Effector memory CD8-positive, alpha-beta T cell (primary cell): ENCODE results near the gene CRYZL1.

Experiments used
- ATAC-seq: fragments of 150-1000 bp; cut with Tn5 transposase; replicated peaks from 2 replicates; pipeline ENCODE4 v1.10.0; 2021; ENCODE audit warnings: mild to moderate bottlenecking, moderate library complexity
- DNase-seq, 3 experiments: peaks; one replicate each; pipeline ENCODE4 v3.0.0; 2021
- H3K27ac Mint-ChIP-seq, 2 donors: one replicate each; pipeline ENCODE4 v1.8.0; 2022; ENCODE audit warnings: mild to moderate bottlenecking in 2 of 2, mixed read lengths in 2 of 2, moderate library complexity in 2 of 2
- H3K27me3 Mint-ChIP-seq, 2 donors: one replicate each; pipeline ENCODE4 v1.8.0; 2022; ENCODE audit warnings: mixed read lengths in 2 of 2
- H3K36me3 Mint-ChIP-seq: one replicate; pipeline ENCODE4 v1.8.0; 2022; ENCODE audit warnings: mild to moderate bottlenecking, moderate library complexity, mixed read lengths; ENCODE audit not compliant: insufficient read depth
- H3K4me1 Mint-ChIP-seq, 2 donors: one replicate each; pipeline ENCODE4 v1.8.0; 2022; ENCODE audit warnings: low read depth in 2 of 2, mixed read lengths in 2 of 2
- H3K4me3 Mint-ChIP-seq, 2 donors: one replicate each; pipeline ENCODE4 v1.8.0; 2022; ENCODE audit warnings: mild to moderate bottlenecking in 2 of 2, mixed read lengths in 2 of 2, moderate library complexity in 2 of 2
- H3K9me3 Mint-ChIP-seq, 2 donors: one replicate each; pipeline ENCODE4 v1.8.0; 2022; ENCODE audit warnings: mixed read lengths in 2 of 2

The CRYZL1 gene

DNA sequence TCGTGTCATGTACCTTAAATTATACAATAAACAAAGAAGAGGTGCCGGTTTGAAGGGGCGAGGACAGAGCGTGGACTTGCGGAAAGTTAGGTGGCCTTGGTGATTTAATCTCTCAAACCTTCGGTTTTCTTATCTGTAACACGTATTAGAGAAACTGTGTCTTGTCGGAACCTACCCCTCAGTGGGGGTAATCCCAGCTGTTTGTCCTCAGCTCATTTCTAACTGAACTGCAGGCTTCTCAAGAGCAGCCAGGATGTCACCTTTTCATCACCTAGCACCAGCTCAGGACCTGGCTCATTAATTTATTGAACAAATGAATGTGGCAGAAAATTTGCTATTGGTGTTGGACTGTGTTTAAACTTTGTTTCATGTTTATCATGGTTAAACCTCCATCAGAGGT is 31.9 kb upstream of the CRYZL1 start:
- Mint-ChIP-seq H3K27me3 (peaks cover 0 to 8% of the 10 kb centered on the region in 2 donors), H3K4me1 (peaks cover 0 to 1% of the 10 kb centered on the region in 2 donors)
- no peak for ATAC-seq

DNA sequence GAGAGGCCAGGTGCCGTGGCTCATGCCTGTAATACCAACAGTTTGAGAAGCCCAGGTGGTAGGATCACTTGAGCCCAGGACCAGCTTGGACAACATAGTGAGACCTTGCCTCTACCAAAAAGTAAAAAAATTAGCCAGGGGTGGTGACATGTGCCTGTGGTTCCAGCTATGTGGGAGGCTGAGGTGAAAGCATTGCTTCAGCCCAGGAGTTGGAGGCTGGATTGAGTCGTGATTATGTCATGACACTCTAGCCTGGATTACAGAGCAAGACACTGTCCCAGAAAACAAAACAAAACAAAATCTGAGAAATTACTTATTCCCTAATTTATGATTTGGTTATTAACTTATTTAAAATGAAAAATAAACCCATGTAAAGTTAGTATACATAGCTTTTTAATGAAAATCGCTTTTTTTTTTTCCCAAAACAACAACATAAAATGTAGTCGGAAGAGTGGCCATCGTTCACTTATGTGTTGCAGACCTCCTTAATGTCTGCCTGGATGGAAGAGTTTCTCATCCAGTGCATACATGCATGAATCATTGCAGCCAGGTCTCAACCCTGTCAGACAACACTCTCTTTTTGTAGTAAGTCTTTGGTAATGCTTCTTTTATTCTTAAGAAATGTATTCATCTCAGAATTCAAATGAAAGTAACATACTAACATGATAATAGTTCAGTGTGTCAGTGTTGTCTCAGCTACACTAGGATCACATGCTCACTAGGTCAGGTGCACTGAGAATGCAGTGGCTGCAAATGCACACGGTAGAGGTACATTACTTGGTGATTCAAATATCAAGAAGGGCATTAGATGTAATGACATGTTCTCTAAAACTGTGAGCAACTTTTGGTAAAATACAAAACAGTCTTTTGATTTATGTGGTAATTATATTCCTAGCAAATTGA is 28.8 kb upstream of the CRYZL1 start:
- Mint-ChIP-seq H3K27me3 (no peaks in the 10 kb centered on the region), H3K9me3 (no peaks in the 10 kb centered on the region), H3K4me3 (no peak overlapping the region), H3K27ac (no peak overlapping the region), H3K36me3 (no peaks in the 10 kb centered on the region), H3K4me1 (peaks cover 0 to 1% of the 10 kb centered on the region in 2 donors)
- DNase-seq = no peak
- no peak for ATAC-seq

More for the DNA sequence above, 31.9 kb upstream of the CRYZL1 start:
- H3K27ac Mint-ChIP-seq = no peak overlapping the region
- H3K4me3 Mint-ChIP-seq = no peak overlapping the region
- H3K9me3 Mint-ChIP-seq = no peaks in the 10 kb centered on the region
- no peaks in the 10 kb centered on the region for H3K36me3 Mint-ChIP-seq
- no peak for DNase-seq

- ATAC-seq (no peak), DNase-seq (no peak)
- Mint-ChIP-seq H3K27me3 (no peaks in the 10 kb centered on the region), H3K27ac (no peak overlapping the region), H3K4me3 (no peak overlapping the region), H3K9me3 (no peaks in the 10 kb centered on the region), H3K36me3 (no peaks in the 10 kb centered on the region), H3K4me1 (peaks cover 0 to 1% of the 10 kb centered on the region in 2 donors)
Measured at GRCh38 chr21:33668620-33669019, 27.1 kb upstream of the CRYZL1 start.

- DNase-seq (no peak), ATAC-seq (no peak)
- H3K36me3 Mint-ChIP-seq = no peaks in the 10 kb centered on the region
- no peak overlapping the region for H3K4me3 Mint-ChIP-seq
- H3K27me3 Mint-ChIP-seq = no peaks in the 10 kb centered on the region
- H3K27ac Mint-ChIP-seq = no peak overlapping the region
- H3K4me1 Mint-ChIP-seq = peaks cover 0 to 1% of the 10 kb centered on the region in 2 donors
- H3K9me3 Mint-ChIP-seq = no peaks in the 10 kb centered on the region
Measured at GRCh38 chr21:33668180-33668579, 26.6 kb upstream of the CRYZL1 start.

DNA sequence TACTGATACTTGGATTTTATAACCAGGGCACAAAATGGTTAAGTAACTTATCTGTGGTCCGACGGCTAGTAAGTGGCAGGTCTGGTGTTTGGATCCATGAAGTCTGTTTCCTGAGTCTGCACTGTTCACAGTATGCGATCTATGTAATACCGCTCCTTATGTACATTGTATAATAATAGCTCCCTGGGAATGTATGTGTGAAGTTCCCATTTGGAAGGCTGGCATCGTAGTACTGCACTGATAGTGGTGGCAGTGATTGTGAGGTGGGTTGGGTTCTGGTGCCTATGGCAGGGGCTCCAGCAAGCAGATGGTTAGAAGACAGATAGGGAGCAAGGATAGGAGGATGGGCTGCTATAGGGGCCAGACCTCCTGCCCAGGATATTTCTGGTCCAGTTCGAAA is 26.1 kb upstream of the CRYZL1 start:
- Mint-ChIP-seq H3K27ac (no peak overlapping the region), H3K36me3 (no peaks in the 10 kb centered on the region), H3K4me1 (peaks cover 0 to 1% of the 10 kb centered on the region in 2 donors), H3K27me3 (no peaks in the 10 kb centered on the region), H3K9me3 (no peaks in the 10 kb centered on the region), H3K4me3 (no peak overlapping the region)
- DNase-seq = no peak
- ATAC-seq = no peak

DNA sequence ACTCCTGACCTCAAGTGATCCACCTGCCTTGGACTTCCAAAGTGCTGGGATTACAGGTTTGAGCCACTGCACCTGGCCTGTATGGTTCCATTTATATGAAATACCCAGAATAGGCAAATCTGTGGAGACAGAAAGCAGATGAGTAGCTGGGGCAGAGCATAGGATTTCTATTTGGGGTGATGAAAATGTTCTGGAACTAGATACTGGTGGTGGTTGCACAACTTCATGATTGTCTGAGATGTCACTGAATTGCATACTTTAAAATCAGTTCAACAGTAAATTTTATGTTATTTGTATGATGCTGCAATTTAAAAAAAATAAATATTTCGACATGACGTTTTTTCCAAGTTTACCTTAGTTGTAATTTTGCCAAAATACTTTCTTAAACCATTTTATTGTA is 24.6 kb upstream of the CRYZL1 start:
- H3K27ac Mint-ChIP-seq = no peak overlapping the region
- ATAC-seq (no peak), DNase-seq (no peak)
- no peaks in the 10 kb centered on the region for H3K27me3 Mint-ChIP-seq
- H3K4me3 Mint-ChIP-seq = no peak overlapping the region
- peaks cover 0 to 1% of the 10 kb centered on the region in 2 donors for H3K4me1 Mint-ChIP-seq
- H3K36me3 Mint-ChIP-seq = no peaks in the 10 kb centered on the region
- no peaks in the 10 kb centered on the region for H3K9me3 Mint-ChIP-seq

DNA sequence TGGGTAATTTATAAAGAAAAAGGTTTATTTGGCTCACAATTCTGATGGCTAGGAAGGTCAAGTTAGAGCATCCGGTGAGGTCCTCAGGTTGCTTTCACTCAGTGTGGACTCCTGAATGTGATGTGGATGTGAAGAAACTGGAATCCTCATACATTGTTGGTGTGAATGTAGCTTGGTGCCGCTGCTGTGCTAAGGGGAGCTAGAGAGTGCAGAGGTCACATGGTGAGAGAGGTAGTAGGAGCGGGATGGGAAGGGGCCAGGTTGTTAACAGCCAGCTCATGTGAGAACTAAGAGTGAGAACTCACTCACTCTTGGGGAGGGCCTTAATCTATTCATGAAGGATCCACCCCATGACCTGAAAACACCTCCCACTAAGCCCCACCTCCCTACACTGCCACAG is 22.6 kb upstream of the CRYZL1 start:
- DNase-seq (no peak), ATAC-seq (no peak)
- H3K36me3 Mint-ChIP-seq = no peaks in the 10 kb centered on the region
- no peak overlapping the region for H3K27ac Mint-ChIP-seq
- no peaks in the 10 kb centered on the region for H3K9me3 Mint-ChIP-seq
- peaks cover 1 to 8% of the 10 kb centered on the region in 2 donors for H3K27me3 Mint-ChIP-seq
- H3K4me3 Mint-ChIP-seq = no peak overlapping the region
- H3K4me1 Mint-ChIP-seq = peaks cover 0 to 1% of the 10 kb centered on the region in 2 donors

DNA sequence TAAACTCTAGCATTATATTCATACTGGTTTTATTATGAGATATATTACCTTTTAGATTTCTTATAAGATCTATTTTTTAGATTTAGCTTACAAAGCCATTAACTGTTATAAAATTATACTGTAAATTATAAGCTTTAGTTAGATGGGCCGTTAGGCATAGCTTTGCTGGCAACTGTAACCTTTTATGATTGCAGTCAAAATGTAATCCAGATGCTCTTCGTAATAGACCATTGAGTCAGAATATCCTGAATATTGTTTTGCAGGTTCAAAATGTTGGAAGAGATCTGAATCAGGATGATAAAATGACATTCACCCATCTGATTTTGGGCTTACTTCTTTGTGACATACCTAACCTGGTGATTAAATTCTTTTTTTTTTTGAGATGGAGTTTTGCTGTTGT is 21.7 kb upstream of the CRYZL1 start:
- ATAC-seq (no peak), DNase-seq (no peak)
- H3K9me3 Mint-ChIP-seq = no peaks in the 10 kb centered on the region
- H3K4me3 Mint-ChIP-seq = no peak overlapping the region
- no peaks in the 10 kb centered on the region for H3K4me1 Mint-ChIP-seq
- no peak overlapping the region for H3K27ac Mint-ChIP-seq
- H3K36me3 Mint-ChIP-seq = no peaks in the 10 kb centered on the region
- H3K27me3 Mint-ChIP-seq = peaks cover 8 to 9% of the 10 kb centered on the region in 2 donors

GRCh38 chr21:33662046-33662445 is 20.5 kb upstream of the CRYZL1 start:
- no peak overlapping the region for H3K4me3 Mint-ChIP-seq
- DNase-seq (no peak), ATAC-seq (no peak)
- H3K27ac Mint-ChIP-seq = no peak overlapping the region
- no peaks in the 10 kb centered on the region for H3K4me1 Mint-ChIP-seq
- no peaks in the 10 kb centered on the region for H3K9me3 Mint-ChIP-seq
- H3K27me3 Mint-ChIP-seq = peaks cover 8 to 15% of the 10 kb centered on the region in 2 donors
- no peaks in the 10 kb centered on the region for H3K36me3 Mint-ChIP-seq

- ATAC-seq (no peak), DNase-seq (no peak)
- Mint-ChIP-seq H3K27ac (no peak overlapping the region), H3K27me3 (peaks cover 8 to 17% of the 10 kb centered on the region in 2 donors), H3K4me3 (no peak overlapping the region), H3K4me1 (no peaks in the 10 kb centered on the region), H3K9me3 (no peaks in the 10 kb centered on the region), H3K36me3 (no peaks in the 10 kb centered on the region)
Measured at GRCh38 chr21:33661146-33661545, 19.6 kb upstream of the CRYZL1 start.

- Mint-ChIP-seq H3K27ac (no peak overlapping the region), H3K4me3 (no peak overlapping the region), H3K36me3 (no peaks in the 10 kb centered on the region), H3K9me3 (no peaks in the 10 kb centered on the region), H3K27me3 (peaks cover 8 to 17% of the 10 kb centered on the region in 2 donors), H3K4me1 (no peaks in the 10 kb centered on the region)
- no peak for DNase-seq
- ATAC-seq = no peak
Measured at GRCh38 chr21:33660406-33660805, 18.9 kb upstream of the CRYZL1 start.

- H3K27ac Mint-ChIP-seq = no peak overlapping the region
- no peaks in the 10 kb centered on the region for H3K36me3 Mint-ChIP-seq
- H3K27me3 Mint-ChIP-seq = peaks cover 8 to 17% of the 10 kb centered on the region in 2 donors
- H3K4me1 Mint-ChIP-seq = no peaks in the 10 kb centered on the region
- ATAC-seq (no peak), DNase-seq (no peak)
- no peak overlapping the region for H3K4me3 Mint-ChIP-seq
- H3K9me3 Mint-ChIP-seq = no peaks in the 10 kb centered on the region
Measured at GRCh38 chr21:33659568-33659949, 18.0 kb upstream of the CRYZL1 start.

- Mint-ChIP-seq H3K27ac (no peak overlapping the region), H3K9me3 (no peaks in the 10 kb centered on the region), H3K27me3 (peaks cover 8 to 17% of the 10 kb centered on the region in 2 donors), H3K4me1 (no peaks in the 10 kb centered on the region), H3K36me3 (no peaks in the 10 kb centered on the region), H3K4me3 (no peak overlapping the region)
- DNase-seq = no peak
- ATAC-seq = no peak
Measured at GRCh38 chr21:33658919-33659567, 17.5 kb upstream of the CRYZL1 start.
